ENCODE data around the gene SLX9. TPM values are rescaled to one million over a fixed set of nuclear protein-coding genes. Genes with fewer than 3 reads are reported as not detected.

The SLX9 gene
- total and polyA plus RNA-seq, 10 donors = 6.1 to 35.4 (median 27.0) TPM

GRCh38 chr21:45001134-45002095 is 61.6 kb downstream of the SLX9 start:
- peak overlapping the region in 5 of 8 donors; percentile 17 to 56 (median 51) for H3K27ac ChIP-seq
- TF ChIP-seq CTCF (IDR thresholded peaks at IDR 0.05 in 8 of 11, conservative IDR thresholded peaks at IDR 0.05 in 3 of 11) = no peak
- no peak for TF ChIP-seq POLR2AphosphoS5 (IDR thresholded peaks at IDR 0.05)
- no peak for TF ChIP-seq POLR2A (IDR thresholded peaks at IDR 0.05)
- peaks cover 0 to 15% (median 3%) of the 10 kb centered on the region in 8 donors for H3K9me3 ChIP-seq
- intact Hi-C loops (cut with DNase I; ENCODE audit: low total_unique reads) = no loop called here
- DNase-seq = peak; percentile 68
- H3K4me1 ChIP-seq = peaks cover 0 to 64% (median 35%) of the 10 kb centered on the region in 6 donors
- H3K27me3 ChIP-seq (replicated peaks in 1 of 7) = peaks cover 0 to 46% (median 0%) of the 10 kb centered on the region in 7 donors
- 71 to 83% (median 81%) methylated on average over 18 to 46 of the region's 46 CpGs for WGBS, 5 donors
- H3K4me3 ChIP-seq = no peak overlapping the region
- no peaks in the 10 kb centered on the region for H3K36me3 ChIP-seq

- Histone ChIP-seq H3K4me1 (peaks cover 0 to 59% (median 34%) of the 10 kb centered on the region in 6 donors), H3K4me3 (no peak overlapping the region), H3K36me3 (no peaks in the 10 kb centered on the region), H3K27me3 (replicated peaks in 1 of 7) (peaks cover 0 to 41% (median 0%) of the 10 kb centered on the region in 7 donors), H3K9me3 (peaks cover 0 to 15% (median 3%) of the 10 kb centered on the region in 8 donors), H3K27ac (peak overlapping the region in 5 of 8 donors; percentile 42 to 75 (median 58))
- no peak for TF ChIP-seq POLR2AphosphoS5 (IDR thresholded peaks at IDR 0.05)
- TF ChIP-seq CTCF (IDR thresholded peaks at IDR 0.05 in 8 of 11, conservative IDR thresholded peaks at IDR 0.05 in 3 of 11) = no peak
- no peak for TF ChIP-seq POLR2A (IDR thresholded peaks at IDR 0.05)
- intact Hi-C loops (cut with DNase I; ENCODE audit: low total_unique reads) = no loop called here
- peak; percentile 72 for DNase-seq
- 73 to 90% (median 84%) methylated on average over 6 to 28 of the region's 28 CpGs for WGBS, 5 donors
Observed at GRCh38 chr21:45002381-45003204, 62.8 kb downstream of the SLX9 start.

- intact Hi-C loops (cut with DNase I; ENCODE audit: low total_unique reads) = no loop called here
- H3K9me3 ChIP-seq = peaks cover 0 to 15% (median 3%) of the 10 kb centered on the region in 8 donors
- peaks cover 0 to 50% (median 30%) of the 10 kb centered on the region in 6 donors for H3K4me1 ChIP-seq
- TF ChIP-seq POLR2A (IDR thresholded peaks at IDR 0.05) (no peak), POLR2AphosphoS5 (IDR thresholded peaks at IDR 0.05) (peak in 2 of 3 donors; percentile 20 to 40), CTCF (IDR thresholded peaks at IDR 0.05 in 8 of 11, conservative IDR thresholded peaks at IDR 0.05 in 3 of 11) (peak in 2 of 11 experiments; percentile 30 to 34)
- H3K27ac ChIP-seq = peak overlapping the region in 6 of 8 donors; percentile 22 to 75 (median 56)
- H3K36me3 ChIP-seq = no peaks in the 10 kb centered on the region
- peak; percentile 63 for DNase-seq
- H3K4me3 ChIP-seq = no peak overlapping the region
- H3K27me3 ChIP-seq (replicated peaks in 1 of 7) = peaks cover 0 to 32% (median 0%) of the 10 kb centered on the region in 7 donors
- 69 to 91% (median 79%) methylated on average over 9 to 14 of the region's 14 CpGs for WGBS, 5 donors
Observed at GRCh38 chr21:45003331-45004058, 63.7 kb downstream of the SLX9 start.
